Vagina (tissue), 2 donors: ENCODE data around the gene FRMPD4. TPM values are rescaled to one million over a fixed set of nuclear protein-coding genes. Genes with fewer than 3 reads are reported as not detected.

Experiments used
- DNase-seq, 2 donors: peaks; one replicate each; pipeline ENCODE4 v3.0.0-alpha.2; 2017; ENCODE audit errors: extremely low spot score in 2 of 2
- H3K27ac ChIP-seq: fragments of 200-600 bp; sonication (generic); one replicate; pipeline ENCODE4 v1.5.1; 2019
- H3K27me3 ChIP-seq: fragments of 200-600 bp; sonication (generic); one replicate; pipeline ENCODE4 v1.5.1; 2019
- H3K36me3 ChIP-seq, 2 donors: fragments of 200-600 bp; sonication (generic); one replicate each; pipeline ENCODE4 v1.5.1; 2017 to 2019
- H3K4me1 ChIP-seq: fragments of 200-600 bp; sonication (generic); one replicate; pipeline ENCODE4 v1.5.1; 2019
- H3K4me3 ChIP-seq, 2 donors: fragments of 200-600 bp; sonication (generic); 1 replicate in 1 of 2; 2 replicates in 1 of 2; pipeline ENCODE4 v1.5.1; 2016 to 2019
- H3K9me3 ChIP-seq: fragments of 200-600 bp; sonication (generic); one replicate; pipeline ENCODE4 v1.5.1; 2019
- CTCF ChIP-seq, 3 experiments: fragments of 450-650 bp in 2 of 3; fragments of 200-600 bp in 1 of 3; sonication (generic) in 1 of 3; IDR thresholded peaks; one replicate each; pipeline ENCODE4 v1.5.1; 2017 to 2019; ENCODE audit warnings: antibody characterized with exemption in 3 of 3, mild to moderate bottlenecking in 2 of 3, moderate library complexity in 2 of 3
- POLR2A ChIP-seq, 2 donors: fragments of 450-650 bp; IDR thresholded peaks; one replicate each; pipeline ENCODE4 v1.6.1; 2017; ENCODE audit warnings: antibody characterized with exemption in 2 of 2, mild to moderate bottlenecking in 2 of 2, moderate library complexity in 2 of 2
- POLR2AphosphoS5 ChIP-seq, 2 donors: sonication (generic); formaldehyde crosslinking; IDR thresholded peaks; one replicate each; pipeline ENCODE4 v1.9.0; 2017; ENCODE audit warnings: antibody characterized with exemption in 2 of 2, mild to moderate bottlenecking in 2 of 2, low read depth in 1 of 2; ENCODE audit not compliant: insufficient read depth in 1 of 2
- intact Hi-C: fragments of 100-400 bp; cut with DNase I; formaldehyde crosslinking; loops from one replicate; pipeline ENCODE4 v1.15.1; 2023
- total RNA-seq: library from RNA; depleted of rRNA; stranded (reverse); fragments of >200 nt; gene quantifications from one replicate; pipeline ENCODE4 v1.2.3, GENCODE V29; 2016

FRMPD4 gene
- total RNA-seq, 1 donor from 2014 or later = not detected

- no peak overlapping the region for H3K27ac ChIP-seq
- no peaks in the 10 kb centered on the region for H3K36me3 ChIP-seq
- H3K4me1 ChIP-seq = no peaks in the 10 kb centered on the region
- no peaks in the 10 kb centered on the region for H3K9me3 ChIP-seq
- TF ChIP-seq POLR2A (IDR thresholded peaks at IDR 0.05) = no peak
- TF ChIP-seq POLR2AphosphoS5 (IDR thresholded peaks at IDR 0.05; ENCODE audit: insufficient read depth in 1 of 2, low read depth in 1 of 2) = no peak
- no peak for TF ChIP-seq CTCF (IDR thresholded peaks at IDR 0.05)
- H3K27me3 ChIP-seq = no peaks in the 10 kb centered on the region
- intact Hi-C loops = no loop called here
- H3K4me3 ChIP-seq = no peak overlapping the region
- no peak for DNase-seq
These were observed 90.6 kb downstream of the FRMPD4 start for GRCh38 chrX:12228862-12229261.

GRCh38 chrX:12229986-12230385, 91.7 kb downstream of the FRMPD4 start:
- TF ChIP-seq CTCF (IDR thresholded peaks at IDR 0.05) (no peak), POLR2AphosphoS5 (IDR thresholded peaks at IDR 0.05; ENCODE audit: insufficient read depth in 1 of 2, low read depth in 1 of 2) (no peak), POLR2A (IDR thresholded peaks at IDR 0.05) (no peak)
- no peak for DNase-seq
- H3K4me3 ChIP-seq = no peak overlapping the region
- H3K4me1 ChIP-seq = no peaks in the 10 kb centered on the region
- no peaks in the 10 kb centered on the region for H3K36me3 ChIP-seq
- intact Hi-C loops = no loop called here
- no peaks in the 10 kb centered on the region for H3K27me3 ChIP-seq
- H3K9me3 ChIP-seq = no peaks in the 10 kb centered on the region
- no peak overlapping the region for H3K27ac ChIP-seq

GRCh38 chrX:12234534-12235329, 96.5 kb downstream of the FRMPD4 start:
- intact Hi-C loops = no loop called here
- TF ChIP-seq CTCF (IDR thresholded peaks at IDR 0.05) (no peak), POLR2A (IDR thresholded peaks at IDR 0.05) (no peak), POLR2AphosphoS5 (IDR thresholded peaks at IDR 0.05; ENCODE audit: insufficient read depth in 1 of 2, low read depth in 1 of 2) (no peak)
- no peaks in the 10 kb centered on the region for H3K27me3 ChIP-seq
- no peak overlapping the region for H3K27ac ChIP-seq
- H3K4me1 ChIP-seq = no peaks in the 10 kb centered on the region
- H3K36me3 ChIP-seq = no peaks in the 10 kb centered on the region
- H3K4me3 ChIP-seq = no peak overlapping the region
- no peaks in the 10 kb centered on the region for H3K9me3 ChIP-seq
- DNase-seq = no peak

DNA sequence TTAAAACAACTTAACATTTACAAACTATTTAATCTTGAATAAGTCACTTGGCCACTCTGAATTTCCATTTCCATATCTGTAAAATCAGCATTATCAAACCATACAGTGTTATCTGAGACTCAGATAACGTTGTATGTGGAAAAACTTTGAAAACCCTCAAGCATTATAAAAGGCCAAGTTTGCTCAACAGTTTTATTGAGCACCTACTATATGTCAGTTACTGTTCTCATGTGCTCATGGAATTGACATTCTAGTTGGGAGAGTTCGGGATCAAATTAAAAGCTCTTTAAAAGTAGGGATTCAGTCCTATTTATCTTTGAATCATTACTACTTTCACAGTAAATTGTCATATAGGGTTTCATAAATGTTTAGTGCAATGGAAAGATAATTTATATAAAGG, 97.9 kb downstream of the FRMPD4 start:
- no peak overlapping the region for H3K27ac ChIP-seq
- no peaks in the 10 kb centered on the region for H3K27me3 ChIP-seq
- no peaks in the 10 kb centered on the region for H3K4me1 ChIP-seq
- no peak for TF ChIP-seq CTCF (IDR thresholded peaks at IDR 0.05)
- no peak for TF ChIP-seq POLR2A (IDR thresholded peaks at IDR 0.05)
- TF ChIP-seq POLR2AphosphoS5 (IDR thresholded peaks at IDR 0.05; ENCODE audit: insufficient read depth in 1 of 2, low read depth in 1 of 2) = no peak
- no peak for DNase-seq
- H3K9me3 ChIP-seq = no peaks in the 10 kb centered on the region
- no peaks in the 10 kb centered on the region for H3K36me3 ChIP-seq
- H3K4me3 ChIP-seq = no peak overlapping the region
- intact Hi-C loops = no loop called here

DNA sequence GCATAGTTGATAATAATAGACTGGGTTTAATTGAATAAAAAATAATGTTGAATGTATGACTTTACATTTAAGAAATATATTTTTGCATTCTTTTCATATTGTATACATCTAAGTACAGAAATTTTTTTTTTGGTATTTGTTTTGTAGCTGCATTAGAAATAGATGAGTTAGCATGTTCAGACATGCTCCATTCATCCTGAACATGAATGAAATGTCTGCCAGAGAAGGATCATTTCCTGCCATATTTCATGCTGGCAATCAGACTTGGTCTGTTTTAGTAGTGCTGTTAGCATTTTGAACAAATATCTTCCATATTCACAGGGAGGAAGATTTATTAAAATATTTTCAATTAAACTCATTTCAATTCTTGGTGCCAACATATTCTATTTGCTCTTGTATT, 98.9 kb downstream of the FRMPD4 start:
- H3K36me3 ChIP-seq = no peaks in the 10 kb centered on the region
- no peak for TF ChIP-seq POLR2A (IDR thresholded peaks at IDR 0.05)
- TF ChIP-seq CTCF (IDR thresholded peaks at IDR 0.05) = no peak
- no peak for TF ChIP-seq POLR2AphosphoS5 (IDR thresholded peaks at IDR 0.05; ENCODE audit: insufficient read depth in 1 of 2, low read depth in 1 of 2)
- H3K27ac ChIP-seq = no peak overlapping the region
- H3K9me3 ChIP-seq = no peaks in the 10 kb centered on the region
- intact Hi-C loops = no loop called here
- H3K4me3 ChIP-seq = no peak overlapping the region
- H3K27me3 ChIP-seq = no peaks in the 10 kb centered on the region
- no peaks in the 10 kb centered on the region for H3K4me1 ChIP-seq
- no peak for DNase-seq
